HepG2 (cell line): Measurements from ENCODE around the gene AK2. TPM values are rescaled to one million over a fixed set of nuclear protein-coding genes. Genes with fewer than 3 reads are reported as not detected.
A peak's percentile ranks its signal among the peaks of the same experiment; 100 is the strongest.

Experiments used
- ADNP ChIP-seq: sonication (generic); formaldehyde crosslinking; IDR thresholded peaks from 2 replicates; pipeline ENCODE4 v1.4.0; 2020; ENCODE audit warnings: missing genetic modification reagents
- ATM ChIP-seq: fragments of 450-650 bp; IDR thresholded peaks from 2 replicates; pipeline ENCODE4 v1.7.1; 2017; ENCODE audit warnings: mild to moderate bottlenecking, borderline replicate concordance
- CREB3 ChIP-seq: sonication (generic); formaldehyde crosslinking; IDR thresholded peaks from 2 replicates; pipeline ENCODE4 v1.5.0; 2020; ENCODE audit warnings: missing genetic modification reagents
- KLF13 ChIP-seq: sonication (generic); formaldehyde crosslinking; IDR thresholded peaks from 2 replicates; pipeline ENCODE4 v1.4.0; 2020; ENCODE audit warnings: mild to moderate bottlenecking, missing genetic modification reagents
- MAF1 ChIP-seq: sonication (generic); formaldehyde crosslinking; IDR thresholded peaks from 2 replicates; pipeline ENCODE4 v1.5.0; 2020; ENCODE audit warnings: missing genetic modification reagents, borderline replicate concordance
- MIER3 ChIP-seq: IDR thresholded peaks from 2 replicates; pipeline ENCODE4 v1.6.1; 2016; ENCODE audit warnings: missing compliant biosample characterization, borderline replicate concordance
- MTF1 ChIP-seq: sonication (generic); formaldehyde crosslinking; IDR thresholded peaks from 2 replicates; pipeline ENCODE4 v1.5.0; 2020; ENCODE audit warnings: missing genetic modification reagents
- MYNN ChIP-seq: sonication (generic); formaldehyde crosslinking; IDR thresholded peaks from 2 replicates; pipeline ENCODE4 v1.4.0; 2020; ENCODE audit warnings: mild to moderate bottlenecking, low read depth, missing genetic modification reagents
- NFE2 ChIP-seq: sonication (generic); formaldehyde crosslinking; IDR thresholded peaks from 2 replicates; pipeline ENCODE4 v1.4.0; 2020; ENCODE audit warnings: missing genetic modification reagents
- PLRG1 ChIP-seq: fragments of 450-650 bp; conservative IDR thresholded peaks from 2 replicates; pipeline ENCODE4 v1.6.1; 2016
- RBFOX2 ChIP-seq: fragments of 200-400 bp; formaldehyde crosslinking; IDR thresholded peaks from 2 replicates; pipeline ENCODE4 v1.6.1; 2017; ENCODE audit warnings: low read depth, mild to moderate bottlenecking, low read length
- SIX1 ChIP-seq: sonication (generic); formaldehyde crosslinking; IDR thresholded peaks from 2 replicates; pipeline ENCODE4 v1.4.0; 2020; ENCODE audit warnings: missing genetic modification reagents, borderline replicate concordance
- SNAPC5 ChIP-seq: sonication (generic); formaldehyde crosslinking; IDR thresholded peaks from 2 replicates; pipeline ENCODE4 v1.8.1; 2023; ENCODE audit warnings: mild to moderate bottlenecking, missing genetic modification reagents, borderline replicate concordance
- STAG1 ChIP-seq: sonication (generic); formaldehyde crosslinking; IDR thresholded peaks from 2 replicates; pipeline ENCODE4 v1.4.0; 2020; ENCODE audit warnings: missing genetic modification reagents
- ZBTB39 ChIP-seq: sonication (generic); formaldehyde crosslinking; IDR thresholded peaks from 2 replicates; pipeline ENCODE4 v1.5.0; 2020; ENCODE audit warnings: missing genetic modification reagents
- ZC3H4 ChIP-seq: sonication (generic); formaldehyde crosslinking; IDR thresholded peaks from 2 replicates; pipeline ENCODE4 v1.4.0; 2020; ENCODE audit warnings: missing genetic modification reagents, borderline replicate concordance
- ZFY ChIP-seq: sonication (generic); formaldehyde crosslinking; IDR thresholded peaks from 2 replicates; pipeline ENCODE4 v1.4.0; 2020; ENCODE audit warnings: missing genetic modification reagents
- ZNF12 ChIP-seq: sonication (generic); formaldehyde crosslinking; IDR thresholded peaks from 2 replicates; pipeline ENCODE4 v1.5.0; 2020; ENCODE audit warnings: missing genetic modification reagents
- ZNF513 ChIP-seq: sonication (generic); formaldehyde crosslinking; conservative IDR thresholded peaks from 2 replicates; pipeline ENCODE4 v1.5.0; 2020; ENCODE audit warnings: missing genetic modification reagents
- ZNF660 ChIP-seq: sonication (generic); formaldehyde crosslinking; IDR thresholded peaks from 2 replicates; pipeline ENCODE4 v1.5.1; 2020; ENCODE audit warnings: mild to moderate bottlenecking, low read depth, missing genetic modification reagents, borderline replicate concordance
- ZNF766 ChIP-seq: sonication (generic); formaldehyde crosslinking; IDR thresholded peaks from 2 replicates; pipeline ENCODE4 v1.5.0; 2020; ENCODE audit warnings: missing genetic modification reagents, borderline replicate concordance
- ZNF780A ChIP-seq: sonication (generic); formaldehyde crosslinking; IDR thresholded peaks from 2 replicates; pipeline ENCODE4 v1.8.0; 2022; ENCODE audit warnings: mild to moderate bottlenecking, missing genetic modification reagents, moderate library complexity
- polyA plus RNA-seq, 8 experiments: library from polyadenylated mRNA; depleted of rRNA in 3 of 8; stranded (reverse) in 7 of 8; unstranded in 1 of 8; fragments of >200 nt; fragmentation: Illumina TruSeq in 4 of 8; extraction: Trizol in 4 of 8; gene quantifications; 2 replicates each; pipeline versions ENCODE4 v1.2.1 to v1.2.3, GENCODE V29; 2011 to 2016; ENCODE audit warnings: low read depth in 4 of 8, missing spikeins in 1 of 8, mixed read lengths in 1 of 8; ENCODE audit not compliant: insufficient read depth in 1 of 8
- total RNA-seq, 5 experiments: library from RNA; depleted of rRNA; stranded (reverse); fragments of >200 nt; fragmentation: Illumina TruSeq; extraction: Trizol; gene quantifications; 2 replicates each; pipeline ENCODE4 v1.2.3, GENCODE V29; 2016; ENCODE audit warnings: low read depth in 1 of 5
- TF ChIP-seq, protein P1 (sequence below): sonication (generic); formaldehyde crosslinking; IDR thresholded peaks from 2 replicates; pipeline ENCODE4 v1.9.0; 2022; ENCODE audit warnings: missing genetic modification reagents, mild to moderate bottlenecking, borderline replicate concordance

AK2 gene
- total and polyA plus RNA-seq, 2 of the 13 experiments (the other 11 are each of a cell fraction or from before 2014, with no cell fraction given): 170 to 188 TPM

- TF ChIP-seq SIX1 (no peak), STAG1 (no peak), ZNF513 (CRISPR knock-in tag) (no peak), MIER3 (CRISPR knock-in tag) (peak; percentile 68; the same call in 1 of the 2 replicates), ZBTB39 (CRISPR knock-in tag) (no peak), ZFY (CRISPR knock-in tag) (peak; percentile 84), MTF1 (CRISPR knock-in tag) (peak; percentile 0; the same call in 1 of the 2 replicates), ZNF660 (CRISPR knock-in tag) (0 out of 2 replicates have a peak, but pooled peaks have one; percentile 73), MYNN (CRISPR knock-in tag) (0 out of 2 replicates have a peak, but pooled peaks have one; percentile 18), ATM (no peak), ZNF780A (CRISPR knock-in tag) (peak; percentile 68; the same call in 1 of the 2 replicates), KLF13 (CRISPR knock-in tag) (peak; percentile 94; the same call in 1 of the 2 replicates), MAF1 (CRISPR knock-in tag) (no peak), PLRG1 (no peak), RBFOX2 (peak; percentile 85), ZNF766 (CRISPR knock-in tag) (peak; percentile 66; the same call in 1 of the 2 replicates), CREB3 (peak; percentile 96; the same call in 1 of the 2 replicates), ADNP (CRISPR knock-in tag) (no peak), SNAPC5 (CRISPR knock-in tag) (peak; percentile 90; the same call in 1 of the 2 replicates), ZC3H4 (no peak), NFE2 (CRISPR knock-in tag) (no peak), ZNF12 (CRISPR knock-in tag) (peak; percentile 62; the same call in 1 of the 2 replicates)
- TF ChIP-seq, protein P1, sequence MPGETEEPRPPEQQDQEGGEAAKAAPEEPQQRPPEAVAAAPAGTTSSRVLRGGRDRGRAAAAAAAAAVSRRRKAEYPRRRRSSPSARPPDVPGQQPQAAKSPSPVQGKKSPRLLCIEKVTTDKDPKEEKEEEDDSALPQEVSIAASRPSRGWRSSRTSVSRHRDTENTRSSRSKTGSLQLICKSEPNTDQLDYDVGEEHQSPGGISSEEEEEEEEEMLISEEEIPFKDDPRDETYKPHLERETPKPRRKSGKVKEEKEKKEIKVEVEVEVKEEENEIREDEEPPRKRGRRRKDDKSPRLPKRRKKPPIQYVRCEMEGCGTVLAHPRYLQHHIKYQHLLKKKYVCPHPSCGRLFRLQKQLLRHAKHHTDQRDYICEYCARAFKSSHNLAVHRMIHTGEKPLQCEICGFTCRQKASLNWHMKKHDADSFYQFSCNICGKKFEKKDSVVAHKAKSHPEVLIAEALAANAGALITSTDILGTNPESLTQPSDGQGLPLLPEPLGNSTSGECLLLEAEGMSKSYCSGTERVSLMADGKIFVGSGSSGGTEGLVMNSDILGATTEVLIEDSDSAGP (CRISPR knock-in tag): peak; percentile 85
Measured at GRCh38 chr1:33036526-33037503, at the start of gene AK2 (continued).
